GM23338 (cell line): ENCODE measurements around the gene COX4I1.

Experiments used
- CREB1 ChIP-seq: fragments of 250-450 bp; sonication (Bioruptor Pico); IDR thresholded peaks from 2 replicates; pipeline ENCODE4 v1.5.0; 2020; ENCODE audit warnings: low read depth, mild to moderate bottlenecking, moderate library complexity
- EZH2 ChIP-seq: fragments of 200-600 bp; sonication (generic); IDR thresholded peaks from one replicate; pipeline ENCODE4 v1.8.0; 2017; ENCODE audit warnings: antibody characterized with exemption, mild to moderate bottlenecking, low read depth; ENCODE audit not compliant: unreplicated experiment
- EZH2phosphoT487 ChIP-seq: fragments of 200-600 bp; sonication (generic); IDR thresholded peaks from one replicate; pipeline ENCODE4 v1.8.1; 2018; ENCODE audit warnings: antibody characterized with exemption; ENCODE audit not compliant: unreplicated experiment
- JUNB ChIP-seq: IDR thresholded peaks from one replicate; pipeline ENCODE4 v1.6.1; 2016; ENCODE audit warnings: antibody characterized with exemption; ENCODE audit not compliant: unreplicated experiment
- NANOG ChIP-seq: IDR thresholded peaks from 2 replicates; pipeline ENCODE4 v1.6.1; 2016; ENCODE audit warnings: antibody characterized with exemption, borderline replicate concordance
- POLR2AphosphoS5 ChIP-seq: IDR thresholded peaks from 2 replicates; pipeline ENCODE4 v1.6.1; 2016; ENCODE audit warnings: antibody characterized with exemption, low read depth
- STAT1 ChIP-seq: IDR thresholded peaks from one replicate; pipeline ENCODE4 v1.6.1; 2016; ENCODE audit warnings: antibody characterized with exemption; ENCODE audit not compliant: unreplicated experiment
- ZNF114 ChIP-seq: fragments of 250-450 bp; sonication (Bioruptor Pico); IDR thresholded peaks from 2 replicates; pipeline ENCODE4 v1.5.0; 2020; ENCODE audit warnings: mild to moderate bottlenecking, moderate library complexity
- ZNF331 ChIP-seq: fragments of 250-450 bp; sonication (Bioruptor Pico); IDR thresholded peaks from 2 replicates; pipeline ENCODE4 v1.5.0; 2020; ENCODE audit warnings: low read depth, mild to moderate bottlenecking, moderate library complexity
- TF ChIP-seq, protein P1 (sequence below), 2 experiments: fragments of 200-600 bp in 1 of 2; sonication (generic) in 1 of 2; conservative IDR thresholded peaks; 2 replicates each; pipeline versions ENCODE4 v1.5.1 to v1.6.1; 2016 to 2017; ENCODE audit warnings: antibody characterized with exemption in 2 of 2, low read depth in 2 of 2, mild to moderate bottlenecking in 2 of 2, moderate library complexity in 1 of 2
- TF ChIP-seq, protein P2 (sequence below): IDR thresholded peaks from one replicate; pipeline ENCODE4 v1.6.1; 2018; ENCODE audit warnings: antibody characterized with exemption; ENCODE audit not compliant: unreplicated experiment
- TF ChIP-seq, protein P3 (sequence below): IDR thresholded peaks from 2 replicates; pipeline ENCODE4 v1.6.1; 2016; ENCODE audit warnings: antibody characterized with exemption

DNA sequence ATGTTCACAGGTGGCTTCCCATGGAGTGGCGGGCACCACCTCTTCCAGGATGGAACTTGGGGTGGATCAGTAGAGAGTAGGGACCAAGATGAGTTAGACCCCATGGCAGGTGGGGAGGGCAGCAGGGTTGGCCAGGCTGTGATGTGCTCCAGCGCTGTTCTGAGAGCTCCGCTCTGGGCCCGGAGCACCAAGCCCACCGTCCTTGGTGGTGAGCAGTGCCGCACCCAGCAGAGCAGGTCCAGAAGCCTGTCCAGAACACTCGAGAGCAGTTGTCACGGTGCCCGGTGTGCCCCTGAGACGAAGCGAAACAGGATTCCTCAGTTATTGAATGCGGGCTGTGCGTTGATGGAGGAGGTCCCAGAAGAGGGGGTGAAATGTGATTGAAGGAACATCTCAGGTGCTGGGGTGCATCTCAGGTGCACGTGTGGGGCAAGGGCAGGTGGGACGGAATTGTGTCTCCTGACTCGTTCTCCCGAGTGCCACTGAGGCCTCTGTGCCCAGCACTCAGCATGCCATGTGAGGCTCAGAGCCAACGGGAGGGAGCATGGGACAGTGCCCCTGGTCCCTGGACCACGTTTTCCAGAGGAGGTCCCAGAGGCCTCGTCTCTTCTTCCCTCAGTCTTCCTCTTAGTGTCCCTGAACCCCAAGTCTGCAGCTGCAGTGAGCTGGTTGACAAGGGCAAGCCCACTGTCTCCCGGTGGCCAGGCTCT is 39.5 kb downstream of the COX4I1 start:
- TF ChIP-seq, protein P1, sequence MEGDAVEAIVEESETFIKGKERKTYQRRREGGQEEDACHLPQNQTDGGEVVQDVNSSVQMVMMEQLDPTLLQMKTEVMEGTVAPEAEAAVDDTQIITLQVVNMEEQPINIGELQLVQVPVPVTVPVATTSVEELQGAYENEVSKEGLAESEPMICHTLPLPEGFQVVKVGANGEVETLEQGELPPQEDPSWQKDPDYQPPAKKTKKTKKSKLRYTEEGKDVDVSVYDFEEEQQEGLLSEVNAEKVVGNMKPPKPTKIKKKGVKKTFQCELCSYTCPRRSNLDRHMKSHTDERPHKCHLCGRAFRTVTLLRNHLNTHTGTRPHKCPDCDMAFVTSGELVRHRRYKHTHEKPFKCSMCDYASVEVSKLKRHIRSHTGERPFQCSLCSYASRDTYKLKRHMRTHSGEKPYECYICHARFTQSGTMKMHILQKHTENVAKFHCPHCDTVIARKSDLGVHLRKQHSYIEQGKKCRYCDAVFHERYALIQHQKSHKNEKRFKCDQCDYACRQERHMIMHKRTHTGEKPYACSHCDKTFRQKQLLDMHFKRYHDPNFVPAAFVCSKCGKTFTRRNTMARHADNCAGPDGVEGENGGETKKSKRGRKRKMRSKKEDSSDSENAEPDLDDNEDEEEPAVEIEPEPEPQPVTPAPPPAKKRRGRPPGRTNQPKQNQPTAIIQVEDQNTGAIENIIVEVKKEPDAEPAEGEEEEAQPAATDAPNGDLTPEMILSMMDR (conservative IDR thresholded peaks at IDR 0.05; ENCODE audit: low read depth in 2 of 2), result no peak
- TF ChIP-seq, protein P2, sequence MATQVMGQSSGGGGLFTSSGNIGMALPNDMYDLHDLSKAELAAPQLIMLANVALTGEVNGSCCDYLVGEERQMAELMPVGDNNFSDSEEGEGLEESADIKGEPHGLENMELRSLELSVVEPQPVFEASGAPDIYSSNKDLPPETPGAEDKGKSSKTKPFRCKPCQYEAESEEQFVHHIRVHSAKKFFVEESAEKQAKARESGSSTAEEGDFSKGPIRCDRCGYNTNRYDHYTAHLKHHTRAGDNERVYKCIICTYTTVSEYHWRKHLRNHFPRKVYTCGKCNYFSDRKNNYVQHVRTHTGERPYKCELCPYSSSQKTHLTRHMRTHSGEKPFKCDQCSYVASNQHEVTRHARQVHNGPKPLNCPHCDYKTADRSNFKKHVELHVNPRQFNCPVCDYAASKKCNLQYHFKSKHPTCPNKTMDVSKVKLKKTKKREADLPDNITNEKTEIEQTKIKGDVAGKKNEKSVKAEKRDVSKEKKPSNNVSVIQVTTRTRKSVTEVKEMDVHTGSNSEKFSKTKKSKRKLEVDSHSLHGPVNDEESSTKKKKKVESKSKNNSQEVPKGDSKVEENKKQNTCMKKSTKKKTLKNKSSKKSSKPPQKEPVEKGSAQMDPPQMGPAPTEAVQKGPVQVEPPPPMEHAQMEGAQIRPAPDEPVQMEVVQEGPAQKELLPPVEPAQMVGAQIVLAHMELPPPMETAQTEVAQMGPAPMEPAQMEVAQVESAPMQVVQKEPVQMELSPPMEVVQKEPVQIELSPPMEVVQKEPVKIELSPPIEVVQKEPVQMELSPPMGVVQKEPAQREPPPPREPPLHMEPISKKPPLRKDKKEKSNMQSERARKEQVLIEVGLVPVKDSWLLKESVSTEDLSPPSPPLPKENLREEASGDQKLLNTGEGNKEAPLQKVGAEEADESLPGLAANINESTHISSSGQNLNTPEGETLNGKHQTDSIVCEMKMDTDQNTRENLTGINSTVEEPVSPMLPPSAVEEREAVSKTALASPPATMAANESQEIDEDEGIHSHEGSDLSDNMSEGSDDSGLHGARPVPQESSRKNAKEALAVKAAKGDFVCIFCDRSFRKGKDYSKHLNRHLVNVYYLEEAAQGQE, result no peak
- TF ChIP-seq ZNF114 (CRISPR knock-in tag), result no peak
- TF ChIP-seq ZNF331, result no peak
- no peak for TF ChIP-seq JUNB
- TF ChIP-seq POLR2AphosphoS5, result no peak
- TF ChIP-seq EZH2, result no peak
- no peak for TF ChIP-seq CREB1 (CRISPR knock-in tag)
- TF ChIP-seq EZH2phosphoT487, result no peak
- no peak for TF ChIP-seq NANOG
- TF ChIP-seq, protein P3, sequence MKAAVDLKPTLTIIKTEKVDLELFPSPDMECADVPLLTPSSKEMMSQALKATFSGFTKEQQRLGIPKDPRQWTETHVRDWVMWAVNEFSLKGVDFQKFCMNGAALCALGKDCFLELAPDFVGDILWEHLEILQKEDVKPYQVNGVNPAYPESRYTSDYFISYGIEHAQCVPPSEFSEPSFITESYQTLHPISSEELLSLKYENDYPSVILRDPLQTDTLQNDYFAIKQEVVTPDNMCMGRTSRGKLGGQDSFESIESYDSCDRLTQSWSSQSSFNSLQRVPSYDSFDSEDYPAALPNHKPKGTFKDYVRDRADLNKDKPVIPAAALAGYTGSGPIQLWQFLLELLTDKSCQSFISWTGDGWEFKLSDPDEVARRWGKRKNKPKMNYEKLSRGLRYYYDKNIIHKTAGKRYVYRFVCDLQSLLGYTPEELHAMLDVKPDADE, result no peak
- TF ChIP-seq STAT1, result no peak
